A673 (cell line): Measurements from ENCODE around the gene SHISA3.

Experiments used
- EZH2 ChIP-seq: fragments of 200-600 bp; sonication (generic); IDR thresholded peaks from 2 replicates; pipeline ENCODE4 v1.6.1; 2017; ENCODE audit warnings: borderline replicate concordance, low read depth, mild to moderate bottlenecking, mixed read lengths, antibody characterized with exemption, low read length; ENCODE audit not compliant: poor library complexity, severe bottlenecking
- TF ChIP-seq, protein P1 (sequence below): fragments of 300-800, 200-600 bp; sonication (generic); conservative IDR thresholded peaks from 2 replicates; pipeline ENCODE4 v1.5.1; 2017; ENCODE audit warnings: low read depth, mild to moderate bottlenecking, antibody characterized with exemption, low read length, moderate library complexity, mixed read lengths

DNA sequence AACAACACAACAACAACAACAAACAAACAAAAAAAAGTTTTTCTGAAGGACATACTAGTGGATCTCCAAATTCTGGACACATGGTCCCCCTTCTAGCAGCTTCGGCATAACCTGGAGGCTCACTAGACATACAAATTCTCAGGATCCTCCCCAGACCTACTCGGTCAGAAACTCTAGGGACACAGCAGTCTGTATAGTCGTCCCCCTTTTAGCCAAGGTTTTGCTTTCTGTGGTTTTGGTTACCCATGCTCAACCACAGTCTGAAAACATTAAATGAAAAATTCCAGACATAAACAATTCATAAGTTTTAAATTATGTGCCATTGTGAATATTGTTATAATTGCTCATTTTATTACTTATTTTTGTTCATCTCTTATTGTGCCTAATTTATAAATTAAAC lies 45.2 kb upstream of the SHISA3 start:
- TF ChIP-seq, protein P1, sequence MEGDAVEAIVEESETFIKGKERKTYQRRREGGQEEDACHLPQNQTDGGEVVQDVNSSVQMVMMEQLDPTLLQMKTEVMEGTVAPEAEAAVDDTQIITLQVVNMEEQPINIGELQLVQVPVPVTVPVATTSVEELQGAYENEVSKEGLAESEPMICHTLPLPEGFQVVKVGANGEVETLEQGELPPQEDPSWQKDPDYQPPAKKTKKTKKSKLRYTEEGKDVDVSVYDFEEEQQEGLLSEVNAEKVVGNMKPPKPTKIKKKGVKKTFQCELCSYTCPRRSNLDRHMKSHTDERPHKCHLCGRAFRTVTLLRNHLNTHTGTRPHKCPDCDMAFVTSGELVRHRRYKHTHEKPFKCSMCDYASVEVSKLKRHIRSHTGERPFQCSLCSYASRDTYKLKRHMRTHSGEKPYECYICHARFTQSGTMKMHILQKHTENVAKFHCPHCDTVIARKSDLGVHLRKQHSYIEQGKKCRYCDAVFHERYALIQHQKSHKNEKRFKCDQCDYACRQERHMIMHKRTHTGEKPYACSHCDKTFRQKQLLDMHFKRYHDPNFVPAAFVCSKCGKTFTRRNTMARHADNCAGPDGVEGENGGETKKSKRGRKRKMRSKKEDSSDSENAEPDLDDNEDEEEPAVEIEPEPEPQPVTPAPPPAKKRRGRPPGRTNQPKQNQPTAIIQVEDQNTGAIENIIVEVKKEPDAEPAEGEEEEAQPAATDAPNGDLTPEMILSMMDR = no peak
- TF ChIP-seq EZH2 = no peak
